Neutrophil (primary cell): ENCODE results near the gene KDM3B.

Experiments
- H3K27ac ChIP-seq: fragments of 200-600 bp; sonication (generic); 2 replicates; pipeline ENCODE4 v1.5.1; 2016; ENCODE audit warnings: mild to moderate bottlenecking, moderate library complexity
- H3K27me3 ChIP-seq: fragments of 200-600 bp; sonication (generic); 2 replicates; pipeline ENCODE4 v1.6.0; 2016; ENCODE audit warnings: mild to moderate bottlenecking
- H3K36me3 ChIP-seq: fragments of 200-600 bp; sonication (generic); 2 replicates; pipeline ENCODE4 v1.5.1; 2017
- H3K4me1 ChIP-seq, 2 experiments: fragments of 200-600 bp in 1 of 2; sonication (generic) in 1 of 2; 1 replicate in 1 of 2; 2 replicates in 1 of 2; pipeline versions ENCODE4 v1.5.1 to v1.6.1; 2013 to 2016; ENCODE audit warnings: low read depth in 1 of 2, low read length in 1 of 2, mild to moderate bottlenecking in 1 of 2, moderate library complexity in 1 of 2; ENCODE audit not compliant: control insufficient read depth in 1 of 2, insufficient read depth in 1 of 2
- H3K4me3 ChIP-seq, 2 experiments: fragments of 200-600 bp in 1 of 2; sonication (generic) in 1 of 2; 1 replicate in 1 of 2; 2 replicates in 1 of 2; pipeline ENCODE4 v1.5.1; 2013 to 2016; ENCODE audit warnings: low read depth in 1 of 2, low read length in 1 of 2, mild to moderate bottlenecking in 1 of 2, moderate library complexity in 1 of 2
- H3K9me3 ChIP-seq: fragments of 200-600 bp; sonication (generic); 2 replicates; pipeline ENCODE4 v1.5.1; 2016
- TF ChIP-seq, protein P1 (sequence below): fragments of 200-600 bp; sonication (generic); IDR thresholded peaks from 2 replicates; pipeline ENCODE4 v1.5.1; 2016; ENCODE audit warnings: antibody characterized with exemption

The KDM3B gene

GRCh38 chr5:138435943-138436342 lies 83.5 kb downstream of the KDM3B start:
- Histone ChIP-seq H3K27me3 (peaks cover 39% of the 10 kb centered on the region), H3K27ac (no peak overlapping the region), H3K36me3 (peaks cover 73% of the 10 kb centered on the region), H3K4me3 (no peak overlapping the region), H3K4me1 (peaks cover 0 to 9% of the 10 kb centered on the region in 2 experiments), H3K9me3 (peaks cover 8% of the 10 kb centered on the region)
- TF ChIP-seq, protein P1, sequence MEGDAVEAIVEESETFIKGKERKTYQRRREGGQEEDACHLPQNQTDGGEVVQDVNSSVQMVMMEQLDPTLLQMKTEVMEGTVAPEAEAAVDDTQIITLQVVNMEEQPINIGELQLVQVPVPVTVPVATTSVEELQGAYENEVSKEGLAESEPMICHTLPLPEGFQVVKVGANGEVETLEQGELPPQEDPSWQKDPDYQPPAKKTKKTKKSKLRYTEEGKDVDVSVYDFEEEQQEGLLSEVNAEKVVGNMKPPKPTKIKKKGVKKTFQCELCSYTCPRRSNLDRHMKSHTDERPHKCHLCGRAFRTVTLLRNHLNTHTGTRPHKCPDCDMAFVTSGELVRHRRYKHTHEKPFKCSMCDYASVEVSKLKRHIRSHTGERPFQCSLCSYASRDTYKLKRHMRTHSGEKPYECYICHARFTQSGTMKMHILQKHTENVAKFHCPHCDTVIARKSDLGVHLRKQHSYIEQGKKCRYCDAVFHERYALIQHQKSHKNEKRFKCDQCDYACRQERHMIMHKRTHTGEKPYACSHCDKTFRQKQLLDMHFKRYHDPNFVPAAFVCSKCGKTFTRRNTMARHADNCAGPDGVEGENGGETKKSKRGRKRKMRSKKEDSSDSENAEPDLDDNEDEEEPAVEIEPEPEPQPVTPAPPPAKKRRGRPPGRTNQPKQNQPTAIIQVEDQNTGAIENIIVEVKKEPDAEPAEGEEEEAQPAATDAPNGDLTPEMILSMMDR: no peak

DNA sequence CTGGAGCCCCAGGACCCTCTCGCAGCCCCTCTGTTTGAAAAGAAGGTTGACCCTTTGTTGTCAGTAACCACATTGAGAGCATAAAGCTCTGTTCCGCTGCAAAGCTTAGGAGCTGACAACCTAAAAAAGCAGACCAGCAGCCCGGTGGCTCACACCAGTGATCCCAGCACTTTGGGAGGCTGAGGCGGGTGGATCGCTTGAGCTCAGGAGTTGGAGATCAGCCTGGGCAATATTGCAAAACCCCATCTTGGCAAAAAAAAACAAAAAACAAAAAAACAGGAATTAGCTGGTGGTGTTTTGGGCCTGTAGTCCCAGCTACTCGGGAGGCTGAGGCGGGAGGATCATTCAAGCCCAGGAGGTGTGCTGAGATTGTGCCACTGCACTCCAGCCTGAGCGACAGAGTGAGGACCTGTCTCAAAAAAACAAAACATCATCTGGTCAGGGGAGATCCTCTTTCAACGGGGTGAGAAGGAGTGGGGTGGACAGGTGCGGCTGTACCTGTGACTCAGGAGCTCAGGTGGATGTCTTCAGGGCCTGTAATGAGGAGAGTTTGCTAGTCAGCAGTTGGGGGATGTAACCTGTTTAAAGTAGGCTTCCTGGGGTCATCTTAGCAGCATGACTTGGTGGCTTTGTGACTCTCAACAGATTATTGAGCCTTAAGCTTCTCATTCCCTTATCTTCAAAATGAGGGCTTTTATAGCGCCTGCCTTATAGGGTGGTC lies 85.7 kb downstream of the KDM3B start:
- no peak overlapping the region for H3K27ac ChIP-seq
- peaks cover 51% of the 10 kb centered on the region for H3K36me3 ChIP-seq
- H3K4me1 ChIP-seq: peaks cover 0 to 9% of the 10 kb centered on the region in 2 experiments
- no peak overlapping the region for H3K4me3 ChIP-seq
- TF ChIP-seq, protein P1: no peak
- no peaks in the 10 kb centered on the region for H3K9me3 ChIP-seq
- peaks cover 44% of the 10 kb centered on the region for H3K27me3 ChIP-seq

DNA sequence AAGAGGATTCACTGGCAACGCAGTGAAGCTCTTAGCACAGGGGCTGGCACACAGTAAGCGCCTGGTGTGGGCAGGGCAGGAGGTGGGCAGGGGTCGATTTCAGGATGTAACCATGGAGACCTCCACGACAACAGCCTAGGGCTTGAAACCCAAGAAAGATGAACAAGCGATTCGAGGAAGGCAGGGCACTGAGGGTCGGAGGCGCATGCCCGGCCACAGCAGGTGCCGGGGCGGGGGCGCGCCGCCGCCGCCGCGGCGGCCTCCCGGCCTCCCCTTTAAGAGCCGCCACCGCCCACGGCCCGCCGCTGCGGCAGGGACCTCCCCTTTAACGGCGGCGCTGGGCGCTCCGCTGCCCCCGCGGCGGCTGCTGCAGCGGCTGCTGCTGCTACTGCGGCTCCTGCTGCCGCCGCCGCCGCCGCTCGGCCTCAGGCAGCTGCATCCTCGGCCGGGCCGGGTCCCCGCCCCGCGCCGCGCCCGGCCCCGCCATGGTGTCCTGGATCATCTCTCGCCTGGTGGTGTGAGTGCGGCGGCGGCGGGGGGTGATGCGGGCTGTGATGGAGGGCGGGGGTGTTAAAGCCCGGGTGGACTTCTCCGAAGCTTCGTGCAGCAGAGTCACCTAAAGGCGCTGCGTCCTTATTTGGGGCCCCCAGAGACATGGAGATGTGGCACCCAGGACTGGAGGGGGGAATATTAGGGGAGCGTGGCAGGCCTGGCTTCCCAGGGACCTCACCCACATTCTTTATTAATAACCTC lies 86.4 kb downstream of the KDM3B start, which contains the start of gene REEP2:
Gene REEP2 (plus strand): TSS at position 334 of the 753 bp plus-strand sequence. CDS start 152 bp downstream, at position 486.
- TF ChIP-seq, protein P1: no peak
- Histone ChIP-seq H3K4me3 (no peak within 1 kb of the TSS), H3K27me3 (peaks cover 44% of the 10 kb centered on the region), H3K27ac (no peak within 1 kb of the TSS), H3K9me3 (no peaks in the 10 kb centered on the region), H3K4me1 (peaks cover 0 to 9% of the 10 kb centered on the region in 2 experiments), H3K36me3 (peaks cover 43% of the 10 kb centered on the region)

- Histone ChIP-seq H3K4me1 (peaks cover 0 to 9% of the 10 kb centered on the region in 2 experiments), H3K36me3 (peaks cover 36% of the 10 kb centered on the region), H3K27ac (no peak overlapping the region), H3K27me3 (peaks cover 44% of the 10 kb centered on the region), H3K9me3 (no peaks in the 10 kb centered on the region), H3K4me3 (no peak overlapping the region)
- TF ChIP-seq, protein P1: no peak
Observed at GRCh38 chr5:138439477-138440158, 87.1 kb downstream of the KDM3B start.

GRCh38 chr5:138440159-138441073 lies 87.9 kb downstream of the KDM3B start:
- Histone ChIP-seq H3K4me3 (no peak overlapping the region), H3K27ac (no peak overlapping the region), H3K9me3 (no peaks in the 10 kb centered on the region), H3K4me1 (peaks cover 0 to 9% of the 10 kb centered on the region in 2 experiments), H3K27me3 (peaks cover 44% of the 10 kb centered on the region), H3K36me3 (peaks cover 28% of the 10 kb centered on the region)
- TF ChIP-seq, protein P1: no peak
